Astrocyte (in vitro differentiated cells and primary cell): ENCODE measurements around the gene DYNLRB1. TPM values are rescaled to one million over a fixed set of nuclear protein-coding genes. Genes with fewer than 3 reads are reported as not detected.

ENCODE experiments used
- DNase-seq: peaks from one replicate; pipeline ENCODE4 v3.0.0-alpha.2; 2010; ENCODE audit warnings: low read depth
- FAIRE-seq: peaks from 2 replicates; lab custom pipeline; 2011; peaks lifted over from hg19 to GRCh38; lab: Jason Lieb, UNC
- H2AFZ ChIP-seq: 2 replicates; pipeline ENCODE4 v1.6.0; 2012; ENCODE audit warnings: low read depth, low read length, inconsistent platforms
- H3K27ac ChIP-seq: 2 replicates; pipeline ENCODE4 v1.5.1; 2011; ENCODE audit warnings: low read depth, low read length, inconsistent platforms
- H3K27me3 ChIP-seq: 2 replicates; pipeline ENCODE4 v1.6.0; 2011; ENCODE audit warnings: low read length, inconsistent platforms; ENCODE audit not compliant: insufficient read depth
- H3K36me3 ChIP-seq: 2 replicates; pipeline ENCODE4 v1.5.1; 2011; ENCODE audit warnings: low read length, inconsistent platforms; ENCODE audit not compliant: insufficient read depth
- H3K4me1 ChIP-seq: 2 replicates; pipeline ENCODE4 v1.5.1; 2011; ENCODE audit warnings: low read length, inconsistent platforms; ENCODE audit not compliant: insufficient read depth
- H3K4me2 ChIP-seq: 2 replicates; pipeline ENCODE4 v1.6.0; 2012; ENCODE audit warnings: low read length, inconsistent platforms
- H3K4me3 ChIP-seq: 2 replicates; pipeline ENCODE4 v1.5.1; 2011; ENCODE audit warnings: low read depth, mild to moderate bottlenecking, low read length, inconsistent platforms; ENCODE audit not compliant: insufficient read depth
- H3K79me2 ChIP-seq: 2 replicates; pipeline ENCODE4 v1.6.0; 2012; ENCODE audit warnings: mild to moderate bottlenecking, low read length, inconsistent platforms; ENCODE audit not compliant: insufficient read depth
- H3K9ac ChIP-seq: 2 replicates; pipeline ENCODE4 v1.6.0; 2012; ENCODE audit warnings: mild to moderate bottlenecking, low read length, inconsistent platforms
- H3K9me3 ChIP-seq: 2 replicates; pipeline ENCODE4 v1.5.1; 2012; ENCODE audit warnings: low read depth, mild to moderate bottlenecking, low read length, inconsistent platforms; ENCODE audit not compliant: insufficient read depth
- H4K20me1 ChIP-seq: 2 replicates; pipeline ENCODE4 v1.6.0; 2012; ENCODE audit warnings: low read length, inconsistent platforms; ENCODE audit not compliant: insufficient read depth
- H3K27ac Mint-ChIP-seq: one replicate; pipeline ENCODE4 v1.8.0; 2021; ENCODE audit warnings: mild to moderate bottlenecking, mixed read lengths; ENCODE audit not compliant: unreplicated experiment
- H3K27me3 Mint-ChIP-seq: one replicate; pipeline ENCODE4 v1.8.0; 2021; ENCODE audit warnings: low read depth, mixed read lengths; ENCODE audit not compliant: unreplicated experiment
- H3K36me3 Mint-ChIP-seq: one replicate; pipeline ENCODE4 v1.8.0; 2021; ENCODE audit warnings: low read depth, mixed read lengths; ENCODE audit not compliant: unreplicated experiment
- H3K4me1 Mint-ChIP-seq: one replicate; pipeline ENCODE4 v1.8.0; 2021; ENCODE audit warnings: low read depth, mixed read lengths; ENCODE audit not compliant: unreplicated experiment
- H3K4me3 Mint-ChIP-seq: one replicate; pipeline ENCODE4 v1.8.0; 2021; ENCODE audit warnings: mild to moderate bottlenecking, moderate library complexity, mixed read lengths; ENCODE audit not compliant: unreplicated experiment
- H3K9me3 Mint-ChIP-seq: one replicate; pipeline ENCODE4 v1.8.0; 2021; ENCODE audit warnings: mild to moderate bottlenecking, mixed read lengths; ENCODE audit not compliant: unreplicated experiment
- EZH2 ChIP-seq: IDR thresholded peaks from 2 replicates; pipeline ENCODE4 v1.6.1; 2012; ENCODE audit warnings: mild to moderate bottlenecking, low read length, inconsistent platforms; ENCODE audit not compliant: insufficient read depth
- total RNA-seq: library from RNA; stranded (reverse); gene quantifications from 2 replicates; pipeline ENCODE4 v1.2.1, GENCODE V29; 2021
- TF ChIP-seq, protein P1 (sequence below): IDR thresholded peaks from 2 replicates; pipeline ENCODE4 v1.5.1; 2011; ENCODE audit warnings: low read depth, mild to moderate bottlenecking, inconsistent platforms, low read length, moderate library complexity; ENCODE audit not compliant: insufficient read depth

Gene DYNLRB1
- total RNA-seq, 1 donor from 2014 or later, result 118 TPM

- Histone ChIP-seq H3K79me2 (no peaks in the 10 kb centered on the region), H3K4me3 (no peak overlapping the region), H3K9me3 (no peaks in the 10 kb centered on the region), H3K9ac (no peak overlapping the region), H2AFZ (no peak overlapping the region), H3K27me3 (no peaks in the 10 kb centered on the region), H3K36me3 (no peaks in the 10 kb centered on the region), H3K27ac (no peak overlapping the region), H3K4me1 (peaks cover 5% of the 10 kb centered on the region), H4K20me1 (peaks cover 8% of the 10 kb centered on the region), H3K4me2 (no peak overlapping the region)
- Mint-ChIP-seq H3K36me3 (no peaks in the 10 kb centered on the region), H3K27ac (no peak overlapping the region), H3K4me1 (peaks cover 5% of the 10 kb centered on the region), H3K9me3 (no peaks in the 10 kb centered on the region), H3K4me3 (peak overlapping the region; percentile 66), H3K27me3 (no peaks in the 10 kb centered on the region)
- no peak for DNase-seq
- no peak for FAIRE-seq
- no peak for TF ChIP-seq EZH2
- TF ChIP-seq, protein P1, sequence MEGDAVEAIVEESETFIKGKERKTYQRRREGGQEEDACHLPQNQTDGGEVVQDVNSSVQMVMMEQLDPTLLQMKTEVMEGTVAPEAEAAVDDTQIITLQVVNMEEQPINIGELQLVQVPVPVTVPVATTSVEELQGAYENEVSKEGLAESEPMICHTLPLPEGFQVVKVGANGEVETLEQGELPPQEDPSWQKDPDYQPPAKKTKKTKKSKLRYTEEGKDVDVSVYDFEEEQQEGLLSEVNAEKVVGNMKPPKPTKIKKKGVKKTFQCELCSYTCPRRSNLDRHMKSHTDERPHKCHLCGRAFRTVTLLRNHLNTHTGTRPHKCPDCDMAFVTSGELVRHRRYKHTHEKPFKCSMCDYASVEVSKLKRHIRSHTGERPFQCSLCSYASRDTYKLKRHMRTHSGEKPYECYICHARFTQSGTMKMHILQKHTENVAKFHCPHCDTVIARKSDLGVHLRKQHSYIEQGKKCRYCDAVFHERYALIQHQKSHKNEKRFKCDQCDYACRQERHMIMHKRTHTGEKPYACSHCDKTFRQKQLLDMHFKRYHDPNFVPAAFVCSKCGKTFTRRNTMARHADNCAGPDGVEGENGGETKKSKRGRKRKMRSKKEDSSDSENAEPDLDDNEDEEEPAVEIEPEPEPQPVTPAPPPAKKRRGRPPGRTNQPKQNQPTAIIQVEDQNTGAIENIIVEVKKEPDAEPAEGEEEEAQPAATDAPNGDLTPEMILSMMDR, result no peak
These were observed 43.9 kb downstream of the DYNLRB1 start for GRCh38 chr20:34560141-34560523.

DNA sequence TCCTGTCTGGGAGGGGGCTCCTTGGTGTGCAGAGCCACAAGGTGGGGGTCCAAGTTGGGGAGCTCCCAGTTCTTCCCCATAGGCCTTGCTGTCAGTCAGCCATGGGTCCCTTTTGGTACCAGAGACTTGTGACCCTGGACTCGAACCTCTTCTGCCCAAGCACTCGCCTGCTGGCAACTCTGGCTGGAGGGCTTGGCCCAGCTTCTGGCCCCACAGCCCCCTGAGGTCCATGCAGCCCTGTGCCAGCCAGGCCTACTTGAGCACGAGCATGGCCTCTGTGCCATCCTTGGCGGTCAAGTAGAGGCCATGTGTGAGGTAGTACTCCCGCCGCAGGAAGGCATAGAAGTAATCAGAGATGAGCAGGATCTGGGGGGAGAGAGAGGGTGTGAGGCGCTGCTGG is 44.4 kb downstream of the DYNLRB1 start:
- Histone ChIP-seq H2AFZ (no peak overlapping the region), H3K9me3 (no peaks in the 10 kb centered on the region), H3K27me3 (no peaks in the 10 kb centered on the region), H3K36me3 (no peaks in the 10 kb centered on the region), H3K9ac (no peak overlapping the region), H3K79me2 (no peaks in the 10 kb centered on the region), H3K4me3 (no peak overlapping the region), H3K4me2 (no peak overlapping the region), H3K27ac (no peak overlapping the region), H4K20me1 (peaks cover 8% of the 10 kb centered on the region), H3K4me1 (peaks cover 5% of the 10 kb centered on the region)
- no peaks in the 10 kb centered on the region for H3K9me3 Mint-ChIP-seq
- peaks cover 5% of the 10 kb centered on the region for H3K4me1 Mint-ChIP-seq
- no peak for DNase-seq
- no peak for TF ChIP-seq EZH2
- no peak for FAIRE-seq
- no peak overlapping the region for H3K27ac Mint-ChIP-seq
- H3K36me3 Mint-ChIP-seq, result no peaks in the 10 kb centered on the region
- H3K27me3 Mint-ChIP-seq, result no peaks in the 10 kb centered on the region
- H3K4me3 Mint-ChIP-seq, result peak overlapping the region; percentile 66

- Histone ChIP-seq H3K9me3 (no peaks in the 10 kb centered on the region), H4K20me1 (peaks cover 8% of the 10 kb centered on the region), H3K27me3 (no peaks in the 10 kb centered on the region), H3K4me1 (peaks cover 5% of the 10 kb centered on the region), H2AFZ (no peak overlapping the region), H3K9ac (no peak overlapping the region), H3K79me2 (no peaks in the 10 kb centered on the region), H3K4me2 (no peak overlapping the region), H3K4me3 (no peak overlapping the region), H3K27ac (no peak overlapping the region), H3K36me3 (no peaks in the 10 kb centered on the region)
- Mint-ChIP-seq H3K36me3 (no peaks in the 10 kb centered on the region), H3K4me1 (peaks cover 5% of the 10 kb centered on the region), H3K4me3 (peak overlapping the region; percentile 4), H3K9me3 (no peaks in the 10 kb centered on the region), H3K27me3 (no peaks in the 10 kb centered on the region), H3K27ac (no peak overlapping the region)
- DNase-seq (no peak), FAIRE-seq (no peak)
- no peak for TF ChIP-seq EZH2
- TF ChIP-seq, protein P1, result no peak
These were observed 45.4 kb downstream of the DYNLRB1 start for GRCh38 chr20:34561661-34562060.
